Measurements from ENCODE around the gene OR6J1. TPM values are rescaled to one million over a fixed set of nuclear protein-coding genes. Genes with fewer than 3 reads are reported as not detected.

Gene OR6J1
- total and polyA plus RNA-seq, 2 of the 13 experiments (the other 11 are each of a cell fraction or from before 2014, with no cell fraction given), result not detected

GRCh38 chr14:22598099-22598895 is 45.9 kb downstream of the OR6J1 start, which contains the start of gene ABHD4 (continued):
- TF ChIP-seq THRA (CRISPR knock-in tag; IDR thresholded peaks at IDR 0.05; ENCODE audit: borderline replicate concordance) (no peak), KDM2A (CRISPR knock-in tag; IDR thresholded peaks at IDR 0.05; ENCODE audit: borderline replicate concordance, low read depth) (peak; percentile 86), ZBTB46 (CRISPR knock-in tag; IDR thresholded peaks at IDR 0.05; ENCODE audit: borderline replicate concordance) (0 out of 2 replicates have a peak, but pooled peaks have one; percentile 23), BRCA1 (CRISPR knock-in tag; IDR thresholded peaks at IDR 0.05) (no peak; the same call in 1 of the 2 replicates), FOSL1 (CRISPR knock-in tag; IDR thresholded peaks at IDR 0.05; ENCODE audit: borderline replicate concordance) (no peak), PHF21A (CRISPR knock-in tag; IDR thresholded peaks at IDR 0.05) (peak; percentile 70; the same call in 1 of the 2 replicates), ZNF3 (CRISPR knock-in tag; IDR thresholded peaks at IDR 0.05) (no peak; the same call in 1 of the 2 replicates), FOXA1 (IDR thresholded peaks at IDR 0.05) (no peak), FOXA1 (CRISPR knock-in tag; IDR thresholded peaks at IDR 0.05) (peak; percentile 98), PHB2 (IDR thresholded peaks at IDR 0.05; ENCODE audit: partially characterized antibody) (no peak), YEATS4 (CRISPR knock-in tag; IDR thresholded peaks at IDR 0.05; ENCODE audit: borderline replicate concordance) (peak; percentile 85), XBP1 (CRISPR knock-in tag; IDR thresholded peaks at IDR 0.05) (no peak), IKZF1 (IDR thresholded peaks at IDR 0.05) (no peak)
- TF ChIP-seq, protein P1, sequence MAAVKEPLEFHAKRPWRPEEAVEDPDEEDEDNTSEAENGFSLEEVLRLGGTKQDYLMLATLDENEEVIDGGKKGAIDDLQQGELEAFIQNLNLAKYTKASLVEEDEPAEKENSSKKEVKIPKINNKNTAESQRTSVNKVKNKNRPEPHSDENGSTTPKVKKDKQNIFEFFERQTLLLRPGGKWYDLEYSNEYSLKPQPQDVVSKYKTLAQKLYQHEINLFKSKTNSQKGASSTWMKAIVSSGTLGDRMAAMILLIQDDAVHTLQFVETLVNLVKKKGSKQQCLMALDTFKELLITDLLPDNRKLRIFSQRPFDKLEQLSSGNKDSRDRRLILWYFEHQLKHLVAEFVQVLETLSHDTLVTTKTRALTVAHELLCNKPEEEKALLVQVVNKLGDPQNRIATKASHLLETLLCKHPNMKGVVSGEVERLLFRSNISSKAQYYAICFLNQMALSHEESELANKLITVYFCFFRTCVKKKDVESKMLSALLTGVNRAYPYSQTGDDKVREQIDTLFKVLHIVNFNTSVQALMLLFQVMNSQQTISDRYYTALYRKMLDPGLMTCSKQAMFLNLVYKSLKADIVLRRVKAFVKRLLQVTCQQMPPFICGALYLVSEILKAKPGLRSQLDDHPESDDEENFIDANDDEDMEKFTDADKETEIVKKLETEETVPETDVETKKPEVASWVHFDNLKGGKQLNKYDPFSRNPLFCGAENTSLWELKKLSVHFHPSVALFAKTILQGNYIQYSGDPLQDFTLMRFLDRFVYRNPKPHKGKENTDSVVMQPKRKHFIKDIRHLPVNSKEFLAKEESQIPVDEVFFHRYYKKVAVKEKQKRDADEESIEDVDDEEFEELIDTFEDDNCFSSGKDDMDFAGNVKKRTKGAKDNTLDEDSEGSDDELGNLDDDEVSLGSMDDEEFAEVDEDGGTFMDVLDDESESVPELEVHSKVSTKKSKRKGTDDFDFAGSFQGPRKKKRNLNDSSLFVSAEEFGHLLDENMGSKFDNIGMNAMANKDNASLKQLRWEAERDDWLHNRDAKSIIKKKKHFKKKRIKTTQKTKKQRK (IDR thresholded peaks at IDR 0.05; ENCODE audit: low read length), result no peak
- TF ChIP-seq, protein P2, sequence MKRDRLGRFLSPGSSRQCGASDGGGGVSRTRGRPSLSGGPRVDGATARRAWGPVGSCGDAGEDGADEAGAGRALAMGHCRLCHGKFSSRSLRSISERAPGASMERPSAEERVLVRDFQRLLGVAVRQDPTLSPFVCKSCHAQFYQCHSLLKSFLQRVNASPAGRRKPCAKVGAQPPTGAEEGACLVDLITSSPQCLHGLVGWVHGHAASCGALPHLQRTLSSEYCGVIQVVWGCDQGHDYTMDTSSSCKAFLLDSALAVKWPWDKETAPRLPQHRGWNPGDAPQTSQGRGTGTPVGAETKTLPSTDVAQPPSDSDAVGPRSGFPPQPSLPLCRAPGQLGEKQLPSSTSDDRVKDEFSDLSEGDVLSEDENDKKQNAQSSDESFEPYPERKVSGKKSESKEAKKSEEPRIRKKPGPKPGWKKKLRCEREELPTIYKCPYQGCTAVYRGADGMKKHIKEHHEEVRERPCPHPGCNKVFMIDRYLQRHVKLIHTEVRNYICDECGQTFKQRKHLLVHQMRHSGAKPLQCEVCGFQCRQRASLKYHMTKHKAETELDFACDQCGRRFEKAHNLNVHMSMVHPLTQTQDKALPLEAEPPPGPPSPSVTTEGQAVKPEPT (CRISPR knock-in tag; IDR thresholded peaks at IDR 0.05; ENCODE audit: low read depth), result peak; percentile 13; the same call in 1 of the 2 replicates
- TF ChIP-seq, protein P3, sequence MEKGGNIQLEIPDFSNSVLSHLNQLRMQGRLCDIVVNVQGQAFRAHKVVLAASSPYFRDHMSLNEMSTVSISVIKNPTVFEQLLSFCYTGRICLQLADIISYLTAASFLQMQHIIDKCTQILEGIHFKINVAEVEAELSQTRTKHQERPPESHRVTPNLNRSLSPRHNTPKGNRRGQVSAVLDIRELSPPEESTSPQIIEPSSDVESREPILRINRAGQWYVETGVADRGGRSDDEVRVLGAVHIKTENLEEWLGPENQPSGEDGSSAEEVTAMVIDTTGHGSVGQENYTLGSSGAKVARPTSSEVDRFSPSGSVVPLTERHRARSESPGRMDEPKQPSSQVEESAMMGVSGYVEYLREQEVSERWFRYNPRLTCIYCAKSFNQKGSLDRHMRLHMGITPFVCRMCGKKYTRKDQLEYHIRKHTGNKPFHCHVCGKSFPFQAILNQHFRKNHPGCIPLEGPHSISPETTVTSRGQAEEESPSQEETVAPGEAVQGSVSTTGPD (CRISPR knock-in tag; IDR thresholded peaks at IDR 0.05), result no peak; the same call in 1 of the 2 replicates
